GM12878 (cell line): ENCODE data around the gene ZIC5. TPM values are rescaled to one million over a fixed set of nuclear protein-coding genes. Genes with fewer than 3 reads are reported as not detected.

ENCODE experiments used
- ATAC-seq: fragments of 200-7000 bp; cut with Tn5 transposase; 3 replicates; pipeline ENCODE4 v1.9.1; 2020; ENCODE audit warnings: mild to moderate bottlenecking, moderate library complexity
- BruUV-seq: library from RNA; stranded (reverse); fragments of 400-500 nt; replicated peaks from 2 replicates; lab custom pipeline; 2021; lab: Mats Ljungman, UMichigan
- CTCF ChIA-PET: fragments of 300-600 bp; sonication (Branson Sonifier 250); formaldehyde crosslinking; extraction: SDS; loops from one replicate; lab custom pipeline; 2021; ENCODE audit warnings: inconsistent platforms; lab: Yijun Ruan, JAX
- POLR2A ChIA-PET: fragments of 350-600 bp; formaldehyde crosslinking; extraction: SDS; loops from one replicate; lab custom pipeline; 2021; ENCODE audit warnings: inconsistent platforms; lab: Charles Lee
- RAD21 ChIA-PET: fragments of 300-600 bp; sonication (Branson Sonifier 250); formaldehyde crosslinking; loops from one replicate; lab custom pipeline; 2023; ENCODE audit warnings: antibody characterized with exemption; ENCODE audit not compliant: unreplicated experiment; lab: Charles Lee
- SMC1A ChIA-PET: fragments of 300-600 bp; sonication (Branson Sonifier 250); formaldehyde crosslinking; loops from one replicate; lab custom pipeline; 2023; ENCODE audit not compliant: unreplicated experiment, uncharacterized antibody; lab: Charles Lee
- DNase-seq: peaks from one replicate; pipeline ENCODE4 v3.0.0-alpha.2; 2011; ENCODE audit warnings: low read depth, low spot score
- FAIRE-seq: peaks from 3 replicates; lab custom pipeline; 2011; peaks lifted over from hg19 to GRCh38; lab: Jason Lieb, UNC
- H2AFZ ChIP-seq: 2 replicates; pipeline ENCODE4 v1.6.0; 2011; ENCODE audit warnings: low read depth, low read length, control low read depth; ENCODE audit not compliant: control insufficient read depth
- H3K27ac ChIP-seq: 2 replicates; pipeline ENCODE4 v1.5.1; 2011; ENCODE audit warnings: control low read depth; ENCODE audit not compliant: control insufficient read depth, insufficient read depth
- H3K27me3 ChIP-seq, 2 experiments: replicated peaks in 1 of 2; 2 replicates each; pipeline versions ENCODE4 v1.6.0 to v1.6.1; 2011; ENCODE audit warnings: low read length in 1 of 2; ENCODE audit not compliant: control insufficient read depth in 2 of 2, insufficient read depth in 2 of 2
- H3K36me3 ChIP-seq, 2 experiments: 2 replicates each; pipeline ENCODE4 v1.5.1; 2011; ENCODE audit warnings: low read length in 1 of 2; ENCODE audit not compliant: control insufficient read depth in 2 of 2, insufficient read depth in 2 of 2
- H3K4me1 ChIP-seq: 2 replicates; pipeline ENCODE4 v1.6.1; 2011; ENCODE audit warnings: mild to moderate bottlenecking, low read length, moderate library complexity, mixed read lengths; ENCODE audit not compliant: control insufficient read depth, insufficient read depth
- H3K4me2 ChIP-seq: 2 replicates; pipeline ENCODE4 v1.6.0; 2011; ENCODE audit warnings: control low read depth; ENCODE audit not compliant: control insufficient read depth, insufficient read depth
- H3K4me3 ChIP-seq: fragments of 200-600 bp; sonication (generic); 2 replicates; pipeline ENCODE4 v1.5.1; 2016
- H3K79me2 ChIP-seq: 2 replicates; pipeline ENCODE4 v1.6.0; 2011; ENCODE audit warnings: low read length; ENCODE audit not compliant: control insufficient read depth, insufficient read depth
- H3K9ac ChIP-seq: 2 replicates; pipeline ENCODE4 v1.8.0; 2011; ENCODE audit warnings: low read length, control low read depth, mixed read lengths; ENCODE audit not compliant: control insufficient read depth, insufficient read depth
- H3K9me3 ChIP-seq: replicated peaks from 3 replicates; pipeline ENCODE4 v1.5.1; 2011; ENCODE audit warnings: mild to moderate bottlenecking, low read length; ENCODE audit not compliant: control insufficient read depth, insufficient read depth
- H4K20me1 ChIP-seq: 2 replicates; pipeline ENCODE4 v1.6.0; 2011; ENCODE audit not compliant: control insufficient read depth, insufficient read depth
- CBX5 ChIP-seq: sonication (generic); IDR thresholded peaks from 2 replicates; pipeline ENCODE4 v1.6.1; 2016; ENCODE audit warnings: low read depth, moderate library complexity, mild to moderate bottlenecking, inconsistent platforms
- EP300 ChIP-seq, 2 experiments: fragments of 150-350 bp in 1 of 2; IDR thresholded peaks; 2 replicates each; pipeline ENCODE4 v1.6.1; 2011 to 2012; ENCODE audit warnings: low read depth in 2 of 2, low read length in 2 of 2, borderline replicate concordance in 1 of 2, improper control_type of control experiment in 1 of 2, inconsistent platforms in 1 of 2; ENCODE audit not compliant: control insufficient read depth in 1 of 2
- ETV6 ChIP-seq, 2 experiments: fragments of 450-650 bp in 1 of 2; IDR thresholded peaks in 1 of 2; conservative IDR thresholded peaks in 1 of 2; 2 replicates each; pipeline ENCODE4 v1.6.1; 2014; ENCODE audit warnings: antibody characterized with exemption in 1 of 2, borderline replicate concordance in 1 of 2, low read depth in 1 of 2, mild to moderate bottlenecking in 1 of 2, moderate library complexity in 1 of 2
- RAD51 ChIP-seq: fragments of 450-650 bp; IDR thresholded peaks from 2 replicates; pipeline ENCODE4 v1.6.1; 2016; ENCODE audit warnings: moderate library complexity, mild to moderate bottlenecking, inconsistent platforms
- RBBP5 ChIP-seq: fragments of 200-600 bp; sonication (generic); conservative IDR thresholded peaks from 2 replicates; pipeline ENCODE4 v1.6.1; 2016
- SIX5 ChIP-seq: IDR thresholded peaks from 2 replicates; pipeline ENCODE4 v1.6.1; 2011; ENCODE audit warnings: mild to moderate bottlenecking, low read depth, low read length, moderate library complexity; ENCODE audit not compliant: severe bottlenecking
- whole genome bisulfite sequencing: methylation state at CpG from one replicate; pipeline ENCODE4 v1.1.6; 2016; ENCODE audit warnings: low lambda C conversion rate; ENCODE audit not compliant: insufficient replicate concordance, insufficient coverage; ENCODE audit errors: missing lambda C conversion rate; 5-methylcytosine and 5-hydroxymethylcytosine counted together
- in situ Hi-C: fragments of 300-500 bp; cut with MboI; formaldehyde crosslinking; loops from 9 replicates; pipeline ENCODE4 v1.14.3; 2018; ENCODE audit warnings: mixed read lengths
- intact Hi-C: fragments of 100-400 bp; cut with micrococcal nuclease; formaldehyde crosslinking; loops from one replicate; pipeline ENCODE4 v1.14.2; 2022; ENCODE audit not compliant: unreplicated experiment
- polyA plus RNA-seq, 11 experiments: library from polyadenylated mRNA; depleted of rRNA in 4 of 11; unstranded in 6 of 11; stranded (reverse) in 5 of 11; fragments of >200 nt; fragmentation: Nextera tagmentation in 4 of 11; fragmentation: Illumina TruSeq in 1 of 11; extraction: Ambion mirVana in 4 of 11; extraction: Trizol in 1 of 11; gene quantifications; 1 replicate in 1 of 11; 2 replicates in 10 of 11; pipeline versions ENCODE4 v1.2.1 to v1.2.3, GENCODE V29; 2011 to 2016; ENCODE audit warnings: inconsistent platforms in 2 of 11, missing spikeins in 2 of 11, low read depth in 1 of 11
- total RNA-seq, 4 experiments: library from RNA; depleted of rRNA in 3 of 4; stranded (reverse); fragments of >200 nt in 3 of 4; fragmentation: Illumina TruSeq in 1 of 4; extraction: Trizol in 1 of 4; gene quantifications; 2 replicates each; pipeline versions ENCODE4 v1.2.1 to v1.2.3, GENCODE V29; 2013 to 2021
- TF ChIP-seq, protein P1 (sequence below): IDR thresholded peaks from 2 replicates; pipeline ENCODE4 v1.6.1; 2011; ENCODE audit warnings: borderline replicate concordance, low read depth, mild to moderate bottlenecking, moderate library complexity, low read length; ENCODE audit not compliant: insufficient read depth, poor library complexity, severe bottlenecking
- TF ChIP-seq, protein P2 (sequence below): IDR thresholded peaks from 2 replicates; pipeline ENCODE4 v1.6.1; 2011; ENCODE audit warnings: borderline replicate concordance, low read depth, mild to moderate bottlenecking, moderate library complexity, mixed read lengths, low read length; ENCODE audit not compliant: insufficient read depth; ENCODE audit errors: extremely low read length

Gene ZIC5
- total and polyA plus RNA-seq, 10 of the 15 experiments (the other 5 are each of a cell fraction or from before 2014, with no cell fraction given): not detected

DNA sequence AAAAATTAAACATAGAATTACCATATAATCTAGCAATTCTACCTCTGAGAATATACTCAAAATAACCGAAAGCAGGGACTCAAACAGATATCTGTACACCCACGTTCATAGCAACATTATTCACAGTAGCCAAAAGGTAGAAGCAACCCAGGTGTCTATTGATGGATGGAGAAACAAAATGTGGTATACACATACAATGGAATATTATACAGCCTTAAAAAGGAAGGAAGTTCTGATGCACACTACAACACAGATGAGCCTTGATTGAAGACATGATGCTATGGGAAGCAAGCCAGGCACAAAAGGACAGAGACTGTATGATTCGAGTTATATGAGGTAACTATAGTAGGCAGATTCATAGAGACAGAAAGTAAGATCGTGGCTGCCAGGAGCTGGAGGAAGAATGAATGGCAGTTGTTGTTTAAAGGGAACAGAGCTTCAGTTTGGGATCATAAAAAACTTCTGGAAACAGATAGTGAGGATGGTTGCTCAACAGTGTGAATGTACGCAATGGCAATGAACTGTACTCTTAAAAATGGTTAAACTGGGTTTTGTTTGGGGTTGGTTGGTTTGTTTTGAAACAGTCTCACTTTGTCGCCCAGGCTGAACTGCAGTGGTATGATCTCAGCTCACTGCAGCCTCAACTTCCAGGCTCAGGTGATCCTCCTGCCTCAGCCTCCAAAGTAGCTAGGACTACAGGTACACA lies 47.5 kb downstream of the ZIC5 start:
- no peak overlapping the region for H3K27ac ChIP-seq
- H3K79me2 ChIP-seq: no peaks in the 10 kb centered on the region
- intact Hi-C loops: no loop called here
- no peak for FAIRE-seq
- H3K9ac ChIP-seq: no peak overlapping the region
- no TSS peak for BruUV-seq
- no peak overlapping the region for H3K4me2 ChIP-seq
- no peaks in the 10 kb centered on the region for H3K36me3 ChIP-seq
- no peaks in the 10 kb centered on the region for H3K27me3 ChIP-seq
- in situ Hi-C loops: no loop called here
- no peak for ATAC-seq
- ChIA-PET SMC1A (no interaction called here), CTCF (no interaction called here), POLR2A (interaction anchor here (0.6 kb wide), 1 partner anchor 10 kb away, joined by 4 read pairs; no protein-coding TSS in a partner anchor), RAD21 (no interaction called here)
- no peak for TF ChIP-seq CBX5
- no peak for TF ChIP-seq SIX5
- TF ChIP-seq, protein P1, sequence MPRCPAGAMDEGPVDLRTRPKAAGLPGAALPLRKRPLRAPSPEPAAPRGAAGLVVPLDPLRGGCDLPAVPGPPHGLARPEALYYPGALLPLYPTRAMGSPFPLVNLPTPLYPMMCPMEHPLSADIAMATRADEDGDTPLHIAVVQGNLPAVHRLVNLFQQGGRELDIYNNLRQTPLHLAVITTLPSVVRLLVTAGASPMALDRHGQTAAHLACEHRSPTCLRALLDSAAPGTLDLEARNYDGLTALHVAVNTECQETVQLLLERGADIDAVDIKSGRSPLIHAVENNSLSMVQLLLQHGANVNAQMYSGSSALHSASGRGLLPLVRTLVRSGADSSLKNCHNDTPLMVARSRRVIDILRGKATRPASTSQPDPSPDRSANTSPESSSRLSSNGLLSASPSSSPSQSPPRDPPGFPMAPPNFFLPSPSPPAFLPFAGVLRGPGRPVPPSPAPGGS: no peak
- TF ChIP-seq, protein P2, sequence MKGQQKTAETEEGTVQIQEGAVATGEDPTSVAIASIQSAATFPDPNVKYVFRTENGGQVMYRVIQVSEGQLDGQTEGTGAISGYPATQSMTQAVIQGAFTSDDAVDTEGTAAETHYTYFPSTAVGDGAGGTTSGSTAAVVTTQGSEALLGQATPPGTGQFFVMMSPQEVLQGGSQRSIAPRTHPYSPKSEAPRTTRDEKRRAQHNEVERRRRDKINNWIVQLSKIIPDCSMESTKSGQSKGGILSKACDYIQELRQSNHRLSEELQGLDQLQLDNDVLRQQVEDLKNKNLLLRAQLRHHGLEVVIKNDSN: no peak
- TF ChIP-seq ETV6 (conservative IDR thresholded peaks at IDR 0.05 in 1 of 2, IDR thresholded peaks at IDR 0.05 in 1 of 2; ENCODE audit: borderline replicate concordance in 1 of 2, low read depth in 1 of 2): no peak
- TF ChIP-seq RAD51: no peak
- no peak for TF ChIP-seq RBBP5
- TF ChIP-seq EP300 (IDR thresholded peaks at IDR 0.05; ENCODE audit: borderline replicate concordance in 1 of 2, control insufficient read depth in 1 of 2, low read depth in 2 of 2, low read length in 2 of 2): no peak
- H2AFZ ChIP-seq: no peak overlapping the region
- no peak overlapping the region for H3K4me3 ChIP-seq
- DNase-seq: no peak
- H3K4me1 ChIP-seq: no peaks in the 10 kb centered on the region
- no peaks in the 10 kb centered on the region for H4K20me1 ChIP-seq
- 44% methylated on average over 6 of the region's 6 CpGs for WGBS
- no peaks in the 10 kb centered on the region for H3K9me3 ChIP-seq
